ENCODE data around the gene NINJ2.

- TF ChIP-seq CTCF (conservative IDR thresholded peaks at IDR 0.05 in 1 of 2, IDR thresholded peaks at IDR 0.05 in 1 of 2; ENCODE audit: extremely low read depth in 1 of 2, insufficient read depth in 1 of 2, low read depth in 1 of 2, low read length in 2 of 2) (no peak), EZH2 (IDR thresholded peaks at IDR 0.05; ENCODE audit: borderline replicate concordance, low read length) (no peak)
These were observed 86.6 kb downstream of the NINJ2 start for GRCh38 chr12:576615-577110.

Data from mammary epithelial cell (primary cell).